DMS114 treated with DMSO at 0.1 percent for 48 hours (cell line): ENCODE measurements around the gene COX6A2.
"Not testable (repeated sequence)": the region's sequence is repeated elsewhere in the genome, so short reads cannot be mapped to it uniquely, and the experiment has no call there.

Experiments used
- DNase-seq: peaks from one replicate; lab custom pipeline; 2025; ENCODE audit not compliant: unreplicated experiment; lab: John Stamatoyannopoulos, UW

COX6A2 gene

DNA sequence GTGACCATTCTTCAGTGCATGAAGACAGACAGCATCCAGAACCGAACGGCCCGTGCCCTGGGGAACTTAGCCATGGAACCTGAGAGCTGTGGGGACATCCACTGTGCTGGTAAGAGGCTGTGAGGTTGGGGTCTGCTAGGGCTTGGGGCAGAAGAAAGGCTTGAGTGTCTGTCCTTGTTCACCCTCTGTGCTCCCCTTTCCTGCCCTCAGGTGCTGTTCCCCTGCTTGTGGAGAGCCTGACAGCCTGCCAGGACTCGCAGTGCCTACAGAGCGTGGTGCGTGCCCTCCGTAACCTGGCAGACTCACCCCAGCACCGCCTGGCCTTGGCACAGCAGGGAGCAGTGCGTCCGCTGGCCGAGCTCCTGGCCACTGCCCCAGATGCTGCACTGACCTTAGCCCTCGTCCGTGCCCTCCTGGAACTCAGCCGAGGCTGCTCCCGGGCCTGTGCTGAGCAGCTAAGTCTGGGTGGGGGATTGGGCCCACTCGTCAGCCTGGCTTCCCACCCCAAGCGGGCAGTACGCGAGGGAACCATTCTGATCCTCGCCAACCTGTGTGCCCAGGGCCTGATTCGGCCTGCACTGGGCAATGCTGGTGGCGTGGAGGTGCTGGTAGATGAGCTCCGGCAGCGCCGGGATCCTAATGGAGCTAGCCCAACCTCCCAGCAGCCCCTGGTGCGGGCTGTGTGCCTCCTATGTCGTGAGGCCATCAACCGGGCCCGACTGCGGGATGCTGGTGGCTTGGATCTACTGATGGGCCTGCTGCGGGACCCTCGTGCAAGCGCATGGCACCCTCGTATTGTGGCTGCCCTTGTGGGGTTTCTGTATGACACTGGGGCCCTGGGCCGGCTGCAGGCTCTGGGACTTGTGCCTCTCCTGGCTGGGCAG, 34.0 kb upstream of the COX6A2 start:
- no peak for DNase-seq

GRCh38 chr16:31461201-31461920, 33.2 kb upstream of the COX6A2 start:
- DNase-seq, result no peak

DNA sequence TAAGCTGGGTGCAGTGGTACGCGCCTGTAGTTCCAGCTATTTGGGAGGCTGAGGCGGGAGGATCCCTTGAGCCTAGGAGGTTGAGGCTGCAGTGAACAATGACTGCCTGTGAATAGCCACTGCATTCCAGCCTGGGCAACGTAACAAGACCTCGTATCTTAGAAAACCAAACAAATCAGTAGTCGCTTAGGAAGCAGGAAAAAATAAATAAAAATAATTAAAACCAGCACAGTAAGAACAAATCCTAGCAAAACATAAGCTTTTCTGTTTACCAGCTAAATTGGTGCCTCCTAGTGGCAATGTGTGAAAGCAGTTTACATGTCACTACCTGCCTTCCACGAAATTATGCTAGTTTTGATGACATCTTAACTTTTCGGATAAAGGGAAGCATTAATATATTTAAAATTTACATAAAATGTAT, 32.4 kb upstream of the COX6A2 start:
- DNase-seq, result peak; percentile 17

DNA sequence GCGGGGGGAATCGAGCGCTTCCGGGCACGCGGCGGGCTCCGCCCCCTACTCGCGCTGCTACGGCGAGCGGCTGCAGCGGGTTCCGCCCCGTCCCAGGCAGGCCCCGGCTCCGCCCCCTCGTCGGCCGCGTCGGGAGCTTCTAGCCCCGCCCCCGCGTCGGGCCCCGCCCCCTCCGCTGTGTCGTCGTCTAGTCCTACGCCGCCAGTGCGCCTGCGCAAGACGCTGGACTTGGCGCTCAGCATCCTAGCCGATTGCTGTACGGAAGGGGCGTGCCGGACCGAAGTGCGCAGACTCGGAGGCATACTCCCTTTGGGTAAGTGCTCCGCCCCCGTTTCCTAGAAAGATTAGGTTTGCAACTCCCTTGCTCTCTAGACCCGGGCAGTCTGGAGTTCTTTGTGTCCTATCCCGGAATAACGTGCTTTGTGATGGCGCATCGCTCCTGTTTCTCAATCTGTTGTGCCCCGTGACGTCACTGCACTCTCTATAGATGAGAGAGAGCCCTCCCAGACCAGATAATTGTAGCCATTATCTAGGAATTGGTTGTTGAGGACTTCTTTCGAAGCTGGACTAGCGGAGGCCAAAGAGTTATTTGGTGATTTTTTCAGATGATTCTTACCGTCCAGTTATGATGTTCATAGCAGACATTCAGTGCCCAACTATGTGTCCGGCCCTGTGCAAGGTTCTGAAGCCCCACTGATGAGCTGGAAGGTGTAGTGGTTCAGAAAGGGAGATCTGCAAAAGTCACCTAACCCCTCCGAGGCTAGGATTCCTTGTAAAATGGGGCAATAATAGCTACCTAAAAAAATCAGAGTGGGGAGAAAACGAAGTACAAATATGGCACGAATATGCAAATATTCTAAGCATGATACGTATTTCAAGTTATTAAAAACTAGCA, 31.8 kb upstream of the COX6A2 start:
- DNase-seq, result peak; percentile 96

DNA sequence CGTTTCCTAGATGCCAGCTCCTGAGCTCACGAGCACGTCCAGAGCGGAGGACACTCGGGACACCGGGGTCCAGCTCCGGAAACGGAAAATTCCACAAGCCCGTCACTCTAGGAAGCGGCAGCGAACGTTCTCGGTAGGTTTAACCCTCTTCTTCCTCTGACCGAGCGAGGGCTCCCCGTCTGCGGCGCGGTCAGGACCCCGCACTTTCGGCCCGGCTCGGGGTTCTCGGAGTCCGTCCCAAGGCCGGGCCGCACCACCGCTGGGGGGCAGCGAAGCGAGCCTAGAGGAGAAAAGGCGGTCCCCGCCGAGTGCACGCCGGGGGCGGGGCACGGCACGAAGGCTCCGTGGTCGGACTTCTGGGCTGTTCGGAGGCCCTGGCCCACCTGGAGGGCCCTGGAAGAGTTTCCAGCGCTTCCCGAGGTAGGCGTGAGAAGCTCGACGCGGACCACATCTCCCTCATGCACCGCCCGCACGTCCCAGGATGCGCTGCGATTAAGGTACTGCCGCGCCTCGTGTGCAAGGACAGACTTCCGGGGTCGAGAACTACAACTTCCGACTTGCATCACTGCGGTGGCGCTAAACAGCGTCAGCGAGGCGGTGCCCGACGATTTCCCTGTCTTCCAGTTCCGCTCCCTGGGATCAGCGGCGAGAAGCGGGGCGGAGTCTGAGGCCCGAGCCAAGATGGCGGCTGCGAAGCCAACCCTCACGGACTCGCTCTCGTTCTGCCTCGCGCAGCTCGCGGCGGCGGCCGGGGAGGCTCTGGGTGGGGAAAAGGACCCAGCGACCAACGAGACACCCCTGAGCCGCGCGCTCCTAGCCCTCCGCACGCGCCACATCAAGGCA, 30.9 kb upstream of the COX6A2 start, which contains the start of gene ARMC5:
Gene ARMC5, plus strand, starts transcription at position 658 of the 843 bp plus-strand sequence. Its CDS starts 24 bp downstream, at position 682.
- DNase-seq, result peak; percentile 95

- DNase-seq, result no peak
Measured at GRCh38 chr16:31458073-31458843, 30.1 kb upstream of the COX6A2 start.

DNA sequence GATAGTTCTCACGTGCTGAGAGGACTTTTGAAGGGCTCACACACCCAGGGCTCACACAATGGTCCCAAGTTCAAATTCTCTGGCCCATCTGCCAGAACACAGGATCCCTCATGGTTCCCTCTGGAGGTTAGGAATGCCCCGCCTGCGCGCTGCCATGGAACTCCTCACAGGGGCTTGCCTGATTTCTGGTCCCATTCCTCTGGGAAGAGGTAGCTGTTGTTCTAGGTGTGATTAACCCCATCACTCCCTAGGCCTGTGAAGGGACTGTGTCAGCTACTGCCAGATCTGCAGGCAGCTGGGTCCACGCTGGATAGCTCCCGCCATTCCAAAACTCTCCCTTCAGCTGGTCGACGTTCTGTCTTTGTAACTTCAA, 28.8 kb upstream of the COX6A2 start:
- no peak for DNase-seq

GRCh38 chr16:31455601-31456314, 27.6 kb upstream of the COX6A2 start:
- DNase-seq, result no peak

GRCh38 chr16:31453255-31454204, 25.4 kb upstream of the COX6A2 start:
- DNase-seq, result no peak

GRCh38 chr16:31452631-31453106, 24.5 kb upstream of the COX6A2 start:
- no peak for DNase-seq

DNA sequence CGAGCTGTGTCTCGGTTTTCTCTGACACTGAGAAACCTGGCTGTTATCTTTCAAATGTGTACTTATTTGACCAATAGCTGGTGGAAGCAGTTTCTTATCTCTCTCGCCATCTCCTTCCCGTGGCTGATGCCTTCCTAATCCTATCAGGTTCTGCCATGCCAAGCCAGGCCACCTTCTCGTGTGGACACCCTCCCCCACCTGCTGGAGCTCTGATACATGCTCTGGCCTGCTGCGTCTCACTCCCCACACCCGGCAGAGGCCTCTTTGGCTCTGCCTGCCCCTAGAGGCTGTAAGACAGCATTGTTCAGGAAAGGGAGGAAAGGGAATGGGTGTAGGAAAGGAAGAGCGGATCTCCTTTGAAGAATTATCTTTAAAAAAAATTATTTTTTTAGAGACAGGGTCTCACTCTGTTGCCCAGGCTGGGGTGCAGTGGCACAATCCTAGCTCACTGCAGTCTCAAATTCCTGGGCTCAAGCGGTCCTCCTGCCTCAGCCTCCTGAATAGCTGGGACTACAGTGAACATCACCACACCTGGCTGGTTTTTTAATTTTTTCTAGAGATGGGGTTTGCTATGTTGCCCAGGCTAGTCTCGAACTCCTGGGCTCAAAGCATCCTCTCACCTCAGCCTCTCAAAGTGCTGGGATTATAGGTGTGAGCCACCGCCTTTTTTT, 23.7 kb upstream of the COX6A2 start:
- peak; percentile 81 for DNase-seq

DNA sequence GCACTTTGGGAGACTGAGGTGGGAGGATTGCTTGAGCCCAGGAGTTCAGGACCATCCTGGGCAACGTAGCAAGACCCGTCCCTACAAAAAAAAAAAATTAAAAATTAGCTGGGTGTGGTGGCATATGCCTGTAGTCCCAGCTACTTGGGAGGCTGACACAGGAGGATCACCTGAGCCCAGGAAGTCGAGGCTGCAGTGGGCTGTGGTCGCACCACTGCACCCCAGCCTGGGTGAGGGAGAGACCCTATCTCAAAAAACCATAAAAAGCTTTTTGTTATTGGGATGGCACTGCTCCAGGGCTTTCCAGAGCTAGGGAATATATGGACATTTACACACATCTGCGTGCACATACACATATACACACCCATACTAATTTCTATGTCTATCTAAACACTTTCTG, 23.0 kb upstream of the COX6A2 start:
- no peak for DNase-seq

- not testable (repeated sequence) for DNase-seq
Measured at GRCh38 chr16:31445931-31446330, 17.8 kb upstream of the COX6A2 start.

- DNase-seq, result no peak
Measured at GRCh38 chr16:31441956-31442355, 13.8 kb upstream of the COX6A2 start.

DNA sequence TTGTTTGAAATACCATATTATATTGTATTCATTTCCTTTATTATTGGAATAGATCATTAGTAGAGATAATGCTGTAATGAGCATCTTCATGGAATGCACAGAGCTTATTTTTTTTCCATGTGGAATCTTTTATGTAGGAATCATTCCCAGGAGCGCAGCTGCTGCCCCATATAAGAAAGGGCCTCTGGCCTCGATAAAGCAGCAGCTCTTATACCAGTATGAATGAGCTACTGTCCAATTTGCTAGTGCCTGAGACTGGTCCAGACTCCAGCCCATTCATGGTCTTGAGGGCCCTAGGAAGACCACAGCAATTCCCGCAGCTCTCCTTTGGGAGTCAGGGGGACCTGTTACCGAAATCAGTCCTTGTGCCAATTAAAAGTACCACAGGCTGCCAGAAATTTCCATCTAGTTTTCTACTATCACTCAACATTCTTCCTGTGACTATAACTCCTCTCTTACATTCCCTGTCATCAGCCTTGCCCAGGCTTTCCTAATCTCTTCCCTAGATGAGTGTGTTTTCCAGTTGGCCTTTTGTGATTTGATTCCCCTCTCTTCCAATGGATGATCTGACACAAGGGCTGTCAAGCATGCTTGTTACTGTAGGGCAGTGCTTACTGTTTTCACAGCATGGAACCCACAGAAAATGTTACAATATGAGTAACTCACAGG, 12.5 kb upstream of the COX6A2 start:
- no peak for DNase-seq

DNA sequence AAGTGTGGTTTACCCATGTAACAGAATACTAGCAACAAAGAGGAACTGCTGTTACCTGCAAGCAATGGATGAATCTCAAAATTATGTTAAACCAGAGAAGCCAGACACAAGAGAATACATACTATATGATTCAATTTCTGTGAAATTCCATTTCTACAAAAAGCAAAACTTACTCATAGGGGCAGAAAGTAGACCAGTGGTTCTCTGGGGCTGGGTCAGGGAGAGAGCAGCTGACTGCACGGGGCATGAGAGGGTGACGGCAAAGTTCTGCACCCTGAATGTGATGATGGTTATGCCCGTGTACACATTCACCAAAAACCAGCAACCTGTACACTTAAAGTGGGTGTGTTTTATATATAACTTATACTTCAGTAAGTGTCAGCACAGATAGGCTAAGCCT, 11.4 kb upstream of the COX6A2 start:
- DNase-seq, result no peak
